OCI-LY7 (cell line): Measurements from ENCODE around the gene MAP2K2.

Experiments
- CTCF ChIP-seq: fragments of 200-600 bp; sonication (generic); conservative IDR thresholded peaks from 2 replicates; pipeline ENCODE4 v1.5.1; 2014; ENCODE audit warnings: mild to moderate bottlenecking, antibody characterized with exemption, low read length, moderate library complexity, mixed read lengths
- EZH2phosphoT487 ChIP-seq: fragments of 200-600 bp; sonication (generic); IDR thresholded peaks from 2 replicates; pipeline ENCODE4 v1.6.1; 2018; ENCODE audit warnings: low read depth, borderline replicate concordance, mild to moderate bottlenecking, mixed run types, antibody characterized with exemption, low read length, moderate library complexity, mixed read lengths

- no peak for TF ChIP-seq CTCF
- TF ChIP-seq EZH2phosphoT487, result no peak
Observed at GRCh38 chr19:4138445-4138844, 14.5 kb upstream of the MAP2K2 start.
